ENCODE results near the gene TREML4.
"Not testable (repeated sequence)": the region's sequence is repeated elsewhere in the genome, so short reads cannot be mapped to it uniquely, and the experiment has no call there.

The TREML4 gene

GRCh38 chr6:41228096-41228495 is at the start of gene TREML4:
Gene TREML4 (plus strand): TSS chr6:41228349. CDS start chr6:41228428, 79 bp downstream.
- DNase-seq = no peak

- no peak for DNase-seq
These were observed 49.0 kb upstream of the TREML4 start for GRCh38 chr6:41179163-41179562.

GRCh38 chr6:41181566-41181965 is 46.6 kb upstream of the TREML4 start:
- DNase-seq = no peak

GRCh38 chr6:41182069-41183034 is 45.8 kb upstream of the TREML4 start:
- peak; percentile 30 for DNase-seq

GRCh38 chr6:41184761-41185160 is 43.4 kb upstream of the TREML4 start:
- DNase-seq = no peak

GRCh38 chr6:41186031-41186562 is 42.1 kb upstream of the TREML4 start:
- no peak for DNase-seq

- DNase-seq = no peak
These were observed 39.9 kb upstream of the TREML4 start for GRCh38 chr6:41187924-41188886.

- DNase-seq = not testable (repeated sequence)
These were observed 39.1 kb upstream of the TREML4 start for GRCh38 chr6:41189046-41189445.

GRCh38 chr6:41189967-41190366 is 38.2 kb upstream of the TREML4 start:
- DNase-seq = no peak

GRCh38 chr6:41190791-41191190 is 37.4 kb upstream of the TREML4 start:
- DNase-seq = no peak

- peak; percentile 11 for DNase-seq
These were observed 36.6 kb upstream of the TREML4 start for GRCh38 chr6:41191569-41191968.

- no peak for DNase-seq
These were observed 34.9 kb upstream of the TREML4 start for GRCh38 chr6:41193171-41193734.

- no peak for DNase-seq
These were observed 34.3 kb upstream of the TREML4 start for GRCh38 chr6:41193884-41194283.

GRCh38 chr6:41194386-41194785 is 33.8 kb upstream of the TREML4 start:
- no peak for DNase-seq

GRCh38 chr6:41197234-41197633 is 30.9 kb upstream of the TREML4 start:
- DNase-seq = no peak

- DNase-seq = no peak
These were observed 28.4 kb upstream of the TREML4 start for GRCh38 chr6:41199552-41200246.

- DNase-seq = no peak
These were observed 27.8 kb upstream of the TREML4 start for GRCh38 chr6:41200296-41200900.

GRCh38 chr6:41200901-41201763 is 27.0 kb upstream of the TREML4 start, which contains the start of gene TREML2:
Gene TREML2 (minus strand): TSS chr6:41201149. CDS start chr6:41201008, 141 bp downstream.
- DNase-seq = no peak

- no peak for DNase-seq
These were observed 26.4 kb upstream of the TREML4 start for GRCh38 chr6:41201764-41202173.

GRCh38 chr6:41204156-41204555 is 24.0 kb upstream of the TREML4 start:
- no peak for DNase-seq

Data from NCI-H526 treated with DMSO at 0.1 percent for 48 hours (cell line).